UCSD-AML1 (cell line): ENCODE data around the gene AMY2A.
"Not testable (repeated sequence)": the region's sequence is repeated elsewhere in the genome, so short reads cannot be mapped to it uniquely, and the experiment has no call there.

Source experiments
- DNase-seq: peaks from one replicate; lab custom pipeline; 2025; ENCODE audit not compliant: unreplicated experiment; lab: John Stamatoyannopoulos, UW

The AMY2A gene

DNA sequence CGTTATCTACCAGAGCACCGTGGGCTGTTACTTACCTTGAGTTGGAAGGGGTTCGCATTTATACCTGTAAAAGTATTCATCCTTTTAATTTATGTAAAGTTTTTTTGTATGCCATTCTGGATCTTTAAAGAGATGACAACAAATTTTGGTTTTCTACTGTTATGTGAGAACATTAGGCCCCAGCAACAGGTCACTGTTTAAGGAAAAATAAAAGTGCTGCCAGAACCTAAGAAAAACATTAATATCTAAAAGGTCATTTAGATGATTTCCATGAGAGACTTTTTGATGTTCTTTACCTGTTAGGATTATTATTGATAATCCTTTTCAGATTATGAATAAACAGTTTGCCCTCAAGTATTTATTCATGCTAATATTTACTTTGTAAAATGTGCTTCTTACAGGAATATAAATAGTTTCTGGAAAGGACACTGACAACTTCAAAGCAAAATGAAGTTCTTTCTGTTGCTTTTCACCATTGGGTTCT, at the start of gene AMY2A:
Gene AMY2A (plus strand): TSS at position 434 of the 484 bp plus-strand sequence. CDS start 14 bp downstream, at position 448.
- not testable (repeated sequence) for DNase-seq

- DNase-seq, result no peak
These were observed 47.7 kb upstream of the AMY2A start for GRCh38 chr1:103569493-103569892.

DNA sequence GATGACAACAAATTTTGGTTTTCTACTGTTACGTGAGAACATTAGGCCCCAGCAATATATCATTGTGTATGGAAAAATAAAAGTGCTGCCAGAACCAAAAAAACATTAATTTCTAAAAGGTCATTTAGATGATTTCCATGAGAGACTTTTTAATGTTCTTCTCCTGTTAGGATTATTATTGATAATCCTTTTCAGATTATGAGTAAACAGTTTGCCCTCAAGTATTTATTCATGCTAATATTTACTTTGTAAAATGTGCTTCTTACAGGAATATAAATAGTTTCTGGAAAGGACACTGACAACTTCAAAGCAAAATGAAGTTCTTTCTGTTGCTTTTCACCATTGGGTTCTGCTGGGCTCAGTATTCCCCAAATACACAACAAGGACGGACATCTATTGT, 45.9 kb upstream of the AMY2A start, which contains the start of gene AMY2B:
Gene AMY2B (plus strand): TSS at position 301 of the 400 bp plus-strand sequence. CDS start 14 bp downstream, at position 315.
- not testable (repeated sequence) for DNase-seq

DNA sequence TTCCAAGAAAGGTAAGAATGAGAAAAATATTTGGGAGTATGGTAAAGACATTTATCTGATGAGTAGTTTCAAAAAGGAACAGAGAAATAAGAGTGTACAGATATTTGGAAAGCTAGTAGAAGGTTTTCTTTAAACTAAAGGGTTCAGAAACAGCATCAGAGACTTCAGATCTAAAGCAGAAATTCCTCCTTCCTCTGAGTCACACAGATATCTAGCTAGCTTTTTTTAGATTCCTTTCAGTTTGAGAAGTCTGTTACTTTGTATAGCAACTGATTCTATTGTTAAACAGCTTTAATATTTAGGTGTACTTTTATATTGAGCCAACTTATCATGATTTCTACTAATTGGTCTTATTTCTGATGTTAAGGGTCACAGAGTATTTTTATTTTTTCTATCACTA, 41.2 kb upstream of the AMY2A start:
- no peak for DNase-seq

DNA sequence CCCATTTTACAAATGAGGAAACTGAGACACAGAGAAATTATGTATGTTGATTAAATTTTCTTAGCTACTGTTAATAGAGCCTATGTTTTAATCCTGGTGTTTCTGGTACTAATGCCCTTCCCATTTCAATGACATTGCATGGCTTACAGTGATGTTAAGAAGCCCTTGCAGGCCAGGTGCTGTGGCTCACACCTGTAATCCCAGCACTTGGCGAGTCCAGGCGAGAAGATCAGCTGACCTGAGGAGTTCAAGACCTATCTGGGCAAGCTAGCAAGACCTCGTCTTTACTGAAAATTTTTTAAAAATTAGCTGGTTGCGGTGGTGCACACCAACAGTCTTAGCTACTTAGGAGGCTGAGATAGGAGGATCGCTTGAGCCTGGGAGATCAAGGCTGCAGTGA, 40.4 kb upstream of the AMY2A start:
- not testable (repeated sequence) for DNase-seq

DNA sequence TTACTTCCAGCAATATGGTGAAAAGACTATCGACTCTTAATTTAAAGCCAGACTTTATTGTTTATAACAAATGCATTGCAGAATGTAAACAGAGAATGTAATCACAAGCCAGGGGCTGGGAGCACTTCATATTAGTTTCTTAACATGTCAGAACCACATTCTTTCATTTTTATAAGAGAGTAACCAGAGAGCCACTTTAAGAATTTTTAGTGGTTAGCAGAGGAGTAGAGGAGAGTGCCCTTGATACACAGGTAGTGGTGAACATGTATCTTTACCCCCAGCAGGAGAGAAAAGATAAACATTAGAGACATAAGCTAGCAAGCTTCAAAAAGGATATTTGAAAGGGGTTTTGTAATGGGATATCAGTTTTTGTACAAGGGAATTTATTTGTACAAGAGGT, 34.8 kb upstream of the AMY2A start:
- DNase-seq, result no peak

DNA sequence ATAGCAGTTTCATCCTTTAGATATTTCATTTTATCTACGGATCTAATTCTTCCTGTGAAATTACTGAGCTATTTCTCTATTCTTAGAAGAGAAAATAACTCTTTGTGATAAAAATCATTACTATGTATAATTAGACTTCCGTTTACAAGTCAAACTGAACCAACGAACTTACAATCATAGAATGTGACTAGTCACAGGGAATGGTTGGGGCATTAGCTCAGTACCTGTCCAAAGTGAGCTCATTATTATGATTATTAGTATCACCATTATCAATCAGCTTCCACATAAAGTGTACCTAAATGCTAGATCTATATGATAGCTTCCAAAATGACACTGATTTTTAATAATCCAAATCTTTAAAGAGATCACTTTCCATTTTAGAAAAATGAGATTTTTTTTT, 33.3 kb upstream of the AMY2A start:
- no peak for DNase-seq

DNA sequence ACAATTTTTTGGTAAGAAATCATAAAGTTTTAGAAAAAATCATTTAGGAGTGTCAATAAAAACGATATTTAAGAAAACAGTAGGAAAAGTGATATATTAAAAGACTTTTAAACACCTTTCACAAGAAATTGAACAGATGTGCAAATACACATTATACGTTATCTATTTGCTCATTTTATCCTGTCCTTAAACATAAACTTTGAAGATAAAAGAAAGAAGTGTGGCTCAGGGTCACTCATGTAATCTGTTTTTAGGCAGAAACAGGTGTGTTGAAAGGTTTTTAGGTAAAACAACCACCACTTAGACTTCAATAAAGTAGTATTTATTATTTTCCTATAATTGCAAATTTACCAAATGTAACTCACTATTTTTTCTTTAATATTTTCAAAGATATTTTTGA, 32.7 kb upstream of the AMY2A start:
- DNase-seq, result no peak

- not testable (repeated sequence) for DNase-seq
These were observed 14.5 kb upstream of the AMY2A start for GRCh38 chr1:103602740-103603139.

DNA sequence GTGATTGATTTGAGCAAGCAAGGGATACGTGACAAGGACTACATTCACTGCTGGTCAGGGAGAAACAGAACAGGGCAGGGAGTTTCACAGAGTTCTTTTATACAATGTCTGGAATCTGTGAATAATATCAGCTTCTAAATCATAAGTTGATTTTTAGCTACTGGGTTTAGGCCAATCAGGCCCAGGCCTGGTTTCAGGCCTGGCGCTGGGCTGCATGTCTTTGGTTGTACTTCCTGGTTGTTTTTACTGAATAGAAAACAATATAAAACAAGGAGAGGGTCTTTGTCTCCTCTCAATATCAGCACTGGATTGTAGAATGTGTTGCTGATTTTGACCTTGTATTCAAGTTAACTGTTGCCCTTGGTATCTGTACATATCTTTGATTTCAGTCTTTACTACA, 865 bp upstream of the AMY2A start:
- DNase-seq, result no peak

GRCh38 chr1:103627436-103627835, 10.2 kb downstream of the AMY2A start:
- DNase-seq, result not testable (repeated sequence)

- DNase-seq, result not testable (repeated sequence)
These were observed 24.0 kb downstream of the AMY2A start for GRCh38 chr1:103641194-103641593.

DNA sequence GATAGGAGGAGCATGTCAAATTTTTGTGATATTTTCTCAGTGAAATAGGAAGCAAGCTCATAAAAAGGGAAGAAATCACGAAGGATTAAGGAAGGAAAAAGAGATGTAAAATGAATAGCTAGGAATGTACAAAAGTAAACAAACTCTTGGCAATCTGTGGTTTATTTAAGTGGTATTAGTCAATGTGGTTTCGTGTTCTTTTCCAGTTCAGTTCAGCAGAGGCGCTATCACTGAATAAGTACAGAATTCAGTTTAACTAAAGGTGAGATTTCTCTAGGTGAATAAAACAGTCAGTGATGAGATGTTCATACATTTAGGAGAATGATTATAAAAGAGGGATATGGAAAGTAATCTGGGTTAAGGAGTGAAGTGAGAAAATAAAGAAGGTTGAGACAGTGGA, 26.7 kb downstream of the AMY2A start:
- DNase-seq, result not testable (repeated sequence)

DNA sequence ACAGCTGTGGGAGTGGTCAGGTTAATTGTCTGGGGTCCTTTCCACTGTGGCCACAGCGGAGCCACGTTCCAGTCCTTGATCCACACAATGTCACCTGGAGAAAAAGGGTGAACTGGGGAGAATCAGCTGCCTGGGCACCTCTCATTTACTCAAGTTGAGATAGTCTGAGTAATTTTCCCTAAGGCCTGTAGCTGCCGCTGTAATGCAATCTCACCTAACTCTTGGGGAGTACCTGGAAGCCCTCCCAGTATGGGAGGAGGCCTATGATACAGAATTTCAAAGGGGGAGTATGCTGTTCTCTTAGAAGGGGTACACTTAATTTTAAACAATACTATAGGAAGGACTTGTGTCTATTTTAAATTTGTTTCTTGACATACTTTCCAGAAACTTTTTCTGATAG, 33.1 kb downstream of the AMY2A start:
- not testable (repeated sequence) for DNase-seq

- DNase-seq, result not testable (repeated sequence)
These were observed 33.7 kb downstream of the AMY2A start for GRCh38 chr1:103650889-103651288.

- not testable (repeated sequence) for DNase-seq
These were observed 36.9 kb downstream of the AMY2A start for GRCh38 chr1:103654133-103654532.

GRCh38 chr1:103655460-103655859, 38.2 kb downstream of the AMY2A start, which contains the start of gene AMY1A:
AMY1A (plus strand) TSS chr1:103655760; CDS start chr1:103656331, 571 bp downstream.
- not testable (repeated sequence) for DNase-seq
